ENCODE data around the gene COL26A1. TPM values are rescaled to one million over a fixed set of nuclear protein-coding genes. Genes with fewer than 3 reads are reported as not detected.

COL26A1 gene
- total RNA-seq, 2 donors from 2014 or later: 0.14 TPM; not detected in 1

DNA sequence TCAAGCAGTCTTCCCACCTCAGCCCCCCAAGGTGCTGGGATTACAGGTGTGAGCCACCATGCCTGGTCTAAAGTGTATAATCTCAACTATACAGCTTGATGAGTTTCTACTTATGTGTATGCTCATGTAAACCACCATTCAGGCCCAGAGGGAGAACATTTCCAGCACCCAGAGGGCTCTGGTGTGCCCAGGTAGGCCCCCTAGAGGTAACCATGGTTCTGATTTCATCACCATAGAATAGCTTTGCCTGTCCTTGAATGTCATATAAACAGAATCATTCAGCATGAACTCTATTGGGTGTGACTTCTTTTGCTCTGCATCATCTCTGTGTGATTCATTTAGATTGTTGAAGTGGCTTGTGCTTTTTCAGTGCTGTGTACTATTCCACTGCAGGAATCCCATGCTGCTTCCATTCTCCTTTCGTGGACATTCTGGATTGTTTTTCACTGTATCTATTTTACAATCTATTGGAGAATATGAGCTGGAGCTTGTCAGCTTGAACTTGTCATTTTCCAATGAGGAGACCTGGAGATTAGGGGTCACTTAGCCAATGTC is 35.2 kb downstream of the COL26A1 start:
- Histone ChIP-seq H3K4me3 (no peak overlapping the region), H3K9me3 (no peaks in the 10 kb centered on the region), H3K4me1 (ENCODE audit: control insufficient read depth in 1 of 2, low read depth in 2 of 2) (peaks cover 4 to 6% of the 10 kb centered on the region in 2 donors), H3K36me3 (no peaks in the 10 kb centered on the region), H3K27ac (no peak overlapping the region), H3K27me3 (replicated peaks; ENCODE audit: insufficient read depth) (no peaks in the 10 kb centered on the region)
- no peak for DNase-seq (ENCODE audit: low spot score)
- no peak for TF ChIP-seq CTCF (IDR thresholded peaks at IDR 0.05)
- no peak for ATAC-seq (ENCODE audit: insufficient number of reproducible peaks, low FRiP score, low read depth)

GRCh38 chr7:101398396-101399289 is 36.0 kb downstream of the COL26A1 start:
- TF ChIP-seq CTCF (IDR thresholded peaks at IDR 0.05): no peak
- H3K36me3 ChIP-seq: no peaks in the 10 kb centered on the region
- H3K27ac ChIP-seq: no peak overlapping the region
- H3K9me3 ChIP-seq: no peaks in the 10 kb centered on the region
- DNase-seq (ENCODE audit: low spot score) (no peak), ATAC-seq (ENCODE audit: insufficient number of reproducible peaks, low FRiP score, low read depth) (no peak)
- no peak overlapping the region for H3K4me3 ChIP-seq
- peaks cover 4 to 6% of the 10 kb centered on the region in 2 donors for H3K4me1 ChIP-seq (ENCODE audit: control insufficient read depth in 1 of 2, low read depth in 2 of 2)
- no peaks in the 10 kb centered on the region for H3K27me3 ChIP-seq (replicated peaks; ENCODE audit: insufficient read depth)

- DNase-seq (ENCODE audit: low spot score) (no peak), ATAC-seq (ENCODE audit: insufficient number of reproducible peaks, low FRiP score, low read depth) (no peak)
- H3K36me3 ChIP-seq: no peaks in the 10 kb centered on the region
- no peak for TF ChIP-seq CTCF (IDR thresholded peaks at IDR 0.05)
- no peaks in the 10 kb centered on the region for H3K9me3 ChIP-seq
- no peak overlapping the region for H3K27ac ChIP-seq
- no peaks in the 10 kb centered on the region for H3K27me3 ChIP-seq (replicated peaks; ENCODE audit: insufficient read depth)
- peaks cover 4 to 6% of the 10 kb centered on the region in 2 donors for H3K4me1 ChIP-seq (ENCODE audit: control insufficient read depth in 1 of 2, low read depth in 2 of 2)
- H3K4me3 ChIP-seq: no peak overlapping the region
Observed at GRCh38 chr7:101399759-101400158, 37.1 kb downstream of the COL26A1 start.

GRCh38 chr7:101400751-101401150 is 38.1 kb downstream of the COL26A1 start:
- H3K36me3 ChIP-seq: no peaks in the 10 kb centered on the region
- no peak overlapping the region for H3K4me3 ChIP-seq
- peaks cover 4 to 6% of the 10 kb centered on the region in 2 donors for H3K4me1 ChIP-seq (ENCODE audit: control insufficient read depth in 1 of 2, low read depth in 2 of 2)
- H3K27ac ChIP-seq: no peak overlapping the region
- no peak for TF ChIP-seq CTCF (IDR thresholded peaks at IDR 0.05)
- no peaks in the 10 kb centered on the region for H3K9me3 ChIP-seq
- no peaks in the 10 kb centered on the region for H3K27me3 ChIP-seq (replicated peaks; ENCODE audit: insufficient read depth)
- DNase-seq (ENCODE audit: low spot score): no peak
- no peak for ATAC-seq (ENCODE audit: insufficient number of reproducible peaks, low FRiP score, low read depth)

- Histone ChIP-seq H3K4me1 (ENCODE audit: control insufficient read depth in 1 of 2, low read depth in 2 of 2) (peaks cover 4 to 6% of the 10 kb centered on the region in 2 donors), H3K9me3 (no peaks in the 10 kb centered on the region), H3K27me3 (replicated peaks; ENCODE audit: insufficient read depth) (no peaks in the 10 kb centered on the region), H3K27ac (no peak overlapping the region), H3K4me3 (no peak overlapping the region), H3K36me3 (no peaks in the 10 kb centered on the region)
- no peak for ATAC-seq (ENCODE audit: insufficient number of reproducible peaks, low FRiP score, low read depth)
- no peak for TF ChIP-seq CTCF (IDR thresholded peaks at IDR 0.05)
- DNase-seq (ENCODE audit: low spot score): no peak
Observed at GRCh38 chr7:101401390-101402080, 38.9 kb downstream of the COL26A1 start.
